ENCODE data around the gene NT5DC3. TPM values are rescaled to one million over a fixed set of nuclear protein-coding genes. Genes with fewer than 3 reads are reported as not detected.

Gene NT5DC3
- total RNA-seq, 1 experiment from 2014 or later: 9.5 TPM

GRCh38 chr12:103736572-103736971, 104.5 kb downstream of the NT5DC3 start:
- DNase-seq: no peak
- Histone ChIP-seq H3K4me1 (no peaks in the 10 kb centered on the region), H3K4me3 (ENCODE audit: low read depth, low read length) (no peak overlapping the region), H3K36me3 (ENCODE audit: control insufficient read depth, insufficient read depth, low read length) (no peaks in the 10 kb centered on the region), H3K9me3 (no peaks in the 10 kb centered on the region), H3K27me3 (replicated peaks; ENCODE audit: control insufficient read depth, insufficient read depth, low read length) (no peaks in the 10 kb centered on the region)
- no peaks in the 10 kb centered on the region for H3K36me3 Mint-ChIP-seq (ENCODE audit: insufficient read depth, unreplicated experiment)
- intact Hi-C loops (cut with micrococcal nuclease; ENCODE audit: unreplicated experiment): no loop called here
- H3K9me3 Mint-ChIP-seq (ENCODE audit: unreplicated experiment): peaks cover 5% of the 10 kb centered on the region
- CTCF ChIA-PET: no interaction called here
- H3K4me1 Mint-ChIP-seq (ENCODE audit: low read depth, unreplicated experiment): no peaks in the 10 kb centered on the region
- no peak overlapping the region for H3K27ac Mint-ChIP-seq (ENCODE audit: unreplicated experiment)
- no peak overlapping the region for H3K4me3 Mint-ChIP-seq (ENCODE audit: unreplicated experiment)
- no TSS peak for BruUV-seq (replicated peaks)
- no peak for TF ChIP-seq CTCF (IDR thresholded peaks at IDR 0.05; ENCODE audit: insufficient read depth in 1 of 2, low read depth in 1 of 2, low read length in 1 of 2, severe bottlenecking in 1 of 2, unreplicated experiment in 1 of 2)
- POLR2A ChIA-PET: no interaction called here
- H3K27me3 Mint-ChIP-seq (ENCODE audit: insufficient read depth, unreplicated experiment): peaks cover 5% of the 10 kb centered on the region

DNA sequence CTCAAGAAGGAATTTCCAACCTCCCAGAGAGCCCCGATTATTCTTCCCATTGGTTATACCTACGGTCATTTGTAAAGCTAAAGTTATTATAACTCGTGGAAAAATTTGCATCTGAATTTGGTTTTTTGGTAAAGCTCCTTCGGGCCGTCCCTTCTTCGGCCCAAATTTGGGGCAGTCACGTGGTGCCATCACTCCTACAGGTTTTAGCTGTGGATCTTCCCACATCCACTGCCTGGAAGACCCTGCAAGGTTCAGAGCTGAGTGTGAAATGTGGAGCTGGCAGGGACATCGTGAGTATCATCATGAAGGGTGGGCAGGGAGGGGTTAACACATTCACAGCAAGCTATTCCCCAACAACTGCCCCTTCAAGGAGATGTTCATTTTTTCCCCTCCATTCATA, 105.7 kb downstream of the NT5DC3 start:
- Mint-ChIP-seq H3K9me3 (ENCODE audit: unreplicated experiment) (peaks cover 9% of the 10 kb centered on the region), H3K27ac (ENCODE audit: unreplicated experiment) (no peak overlapping the region), H3K27me3 (ENCODE audit: insufficient read depth, unreplicated experiment) (peaks cover 5% of the 10 kb centered on the region), H3K36me3 (ENCODE audit: insufficient read depth, unreplicated experiment) (no peaks in the 10 kb centered on the region), H3K4me3 (ENCODE audit: unreplicated experiment) (no peak overlapping the region), H3K4me1 (ENCODE audit: low read depth, unreplicated experiment) (no peaks in the 10 kb centered on the region)
- CTCF ChIA-PET: no interaction called here
- intact Hi-C loops (cut with micrococcal nuclease; ENCODE audit: unreplicated experiment): no loop called here
- H3K4me1 ChIP-seq: no peaks in the 10 kb centered on the region
- H3K36me3 ChIP-seq (ENCODE audit: control insufficient read depth, insufficient read depth, low read length): no peaks in the 10 kb centered on the region
- no peak for TF ChIP-seq CTCF (IDR thresholded peaks at IDR 0.05; ENCODE audit: insufficient read depth in 1 of 2, low read depth in 1 of 2, low read length in 1 of 2, severe bottlenecking in 1 of 2, unreplicated experiment in 1 of 2)
- H3K9me3 ChIP-seq: no peaks in the 10 kb centered on the region
- no peaks in the 10 kb centered on the region for H3K27me3 ChIP-seq (replicated peaks; ENCODE audit: control insufficient read depth, insufficient read depth, low read length)
- H3K4me3 ChIP-seq (ENCODE audit: low read depth, low read length): no peak overlapping the region
- BruUV-seq (replicated peaks): no TSS peak
- DNase-seq: no peak
- POLR2A ChIA-PET: no interaction called here

- no peaks in the 10 kb centered on the region for H3K4me1 Mint-ChIP-seq (ENCODE audit: low read depth, unreplicated experiment)
- POLR2A ChIA-PET: no interaction called here
Measured at GRCh38 chr12:103734863-103735262, 106.2 kb downstream of the NT5DC3 start.

More at GRCh38 chr12:103734863-103735262, 106.2 kb downstream of the NT5DC3 start:
- CTCF ChIA-PET: no interaction called here
- no TSS peak for BruUV-seq (replicated peaks)
- Mint-ChIP-seq H3K27me3 (ENCODE audit: insufficient read depth, unreplicated experiment) (peaks cover 5% of the 10 kb centered on the region), H3K27ac (ENCODE audit: unreplicated experiment) (no peak overlapping the region), H3K4me3 (ENCODE audit: unreplicated experiment) (no peak overlapping the region), H3K36me3 (ENCODE audit: insufficient read depth, unreplicated experiment) (no peaks in the 10 kb centered on the region), H3K9me3 (ENCODE audit: unreplicated experiment) (peaks cover 9% of the 10 kb centered on the region)
- TF ChIP-seq CTCF (IDR thresholded peaks at IDR 0.05; ENCODE audit: insufficient read depth in 1 of 2, low read depth in 1 of 2, low read length in 1 of 2, severe bottlenecking in 1 of 2, unreplicated experiment in 1 of 2): no peak
- Histone ChIP-seq H3K4me3 (ENCODE audit: low read depth, low read length) (no peak overlapping the region), H3K9me3 (no peaks in the 10 kb centered on the region), H3K4me1 (no peaks in the 10 kb centered on the region), H3K36me3 (ENCODE audit: control insufficient read depth, insufficient read depth, low read length) (no peaks in the 10 kb centered on the region), H3K27me3 (replicated peaks; ENCODE audit: control insufficient read depth, insufficient read depth, low read length) (no peaks in the 10 kb centered on the region)
- no peak for DNase-seq
- intact Hi-C loops (cut with micrococcal nuclease; ENCODE audit: unreplicated experiment): no loop called here
